NCI-H345 (cell line): Measurements from ENCODE around the gene RAB15.

ENCODE experiments used
- DNase-seq: peaks from one replicate; lab custom pipeline; 2025; lab: John Stamatoyannopoulos, UW

The RAB15 gene

DNA sequence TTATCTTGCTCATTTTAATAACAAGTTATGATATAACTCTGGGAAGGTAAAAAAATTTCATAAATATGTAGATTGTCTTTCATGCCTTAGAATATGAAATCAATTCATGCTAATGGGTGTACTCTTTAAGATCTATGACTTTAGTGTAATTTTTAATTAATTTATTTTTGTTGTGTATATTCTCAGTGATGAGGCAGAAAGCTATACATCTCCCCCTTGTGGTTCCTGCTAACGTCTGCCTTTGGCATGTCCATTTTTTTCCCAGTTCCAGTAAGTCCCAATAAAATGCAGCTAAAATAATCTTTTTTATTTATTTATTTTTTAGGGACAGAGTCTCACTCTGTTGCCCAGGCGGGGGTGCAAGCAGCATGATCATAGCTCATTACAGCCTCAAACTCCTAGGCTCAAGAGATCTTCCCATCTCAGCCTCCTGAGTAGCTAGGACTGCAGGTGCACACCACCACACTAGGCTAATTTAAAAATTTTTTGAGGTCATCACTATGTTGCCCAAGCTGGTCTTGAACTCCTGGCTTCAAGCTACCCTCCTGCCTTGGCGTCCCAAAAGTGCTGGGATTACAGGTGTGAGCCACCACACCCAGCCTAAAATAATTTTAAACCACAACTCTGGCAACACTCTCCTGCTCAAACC, 61.2 kb downstream of the RAB15 start:
- DNase-seq = peak; percentile 15

DNA sequence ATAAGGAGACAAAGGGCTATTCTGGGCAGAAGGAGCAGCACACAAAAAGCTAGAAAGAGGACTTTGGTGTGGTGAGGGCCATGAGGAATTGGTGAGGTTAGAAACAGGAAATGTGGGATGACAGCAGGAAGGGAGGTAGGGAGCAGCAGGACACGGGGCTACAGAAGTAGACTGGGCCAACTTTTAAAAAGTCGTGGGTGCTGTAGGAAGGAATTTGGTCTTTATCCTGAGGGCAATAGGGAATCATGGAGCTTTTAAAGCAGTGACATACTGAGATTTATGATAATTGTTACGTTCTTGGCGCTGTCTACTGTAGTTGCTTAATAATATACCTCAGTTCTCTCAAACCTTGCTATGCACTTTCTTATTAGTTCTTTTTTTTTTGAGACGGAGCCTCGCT, 66.1 kb downstream of the RAB15 start:
- DNase-seq = no peak

DNA sequence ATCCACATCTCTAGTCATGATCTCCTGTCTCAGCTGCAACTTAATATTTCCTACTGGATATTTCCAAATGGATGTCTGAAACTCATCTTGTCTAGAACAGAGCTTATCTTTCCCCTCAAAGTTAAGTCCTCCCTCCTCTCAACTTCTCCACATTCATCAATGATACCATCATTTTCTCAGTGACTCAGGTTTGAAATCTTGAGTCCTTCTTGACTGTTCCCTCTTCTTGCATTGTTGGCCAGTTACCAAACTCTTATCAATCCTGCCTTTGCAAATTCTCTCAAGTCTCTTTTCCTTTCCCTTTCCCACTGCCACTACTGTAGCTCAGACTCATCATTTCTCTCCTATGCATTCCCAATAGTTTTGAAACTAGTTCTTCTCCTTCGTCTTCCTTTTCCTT, 72.2 kb downstream of the RAB15 start:
- no peak for DNase-seq
